Activated CD4-positive, alpha-beta T cell treated with anti-CD3 and anti-CD28 coated beads, Interleukin-2, amount 10 ng/mL, durations not matched to agents 24 days and 14 days (primary cell): Measurements from ENCODE around the gene TP63. TPM values are rescaled to one million over a fixed set of nuclear protein-coding genes. Genes with fewer than 3 reads are reported as not detected.

Experiments used
- DNase-seq: peaks from one replicate; pipeline ENCODE4 v3.0.0; 2022
- H3K27ac Mint-ChIP-seq: one replicate; pipeline ENCODE4 v1.8.0; 2022; ENCODE audit warnings: mild to moderate bottlenecking, mixed read lengths
- H3K27me3 Mint-ChIP-seq: one replicate; pipeline ENCODE4 v1.8.0; 2022; ENCODE audit warnings: mixed read lengths
- H3K36me3 Mint-ChIP-seq: one replicate; pipeline ENCODE4 v1.8.0; 2022; ENCODE audit warnings: low read depth, mild to moderate bottlenecking, mixed read lengths
- H3K4me1 Mint-ChIP-seq: one replicate; pipeline ENCODE4 v1.8.0; 2021; ENCODE audit warnings: mixed read lengths
- H3K4me3 Mint-ChIP-seq: one replicate; pipeline ENCODE4 v1.8.0; 2022; ENCODE audit warnings: mild to moderate bottlenecking, moderate library complexity, mixed read lengths
- H3K9me3 Mint-ChIP-seq: one replicate; pipeline ENCODE4 v1.8.0; 2021; ENCODE audit warnings: mixed read lengths
- intact Hi-C: fragments of 100-400 bp; cut with micrococcal nuclease; formaldehyde crosslinking; loops from one replicate; pipeline ENCODE4 v1.15.1; 2023
- total RNA-seq: library from RNA; stranded (reverse); gene quantifications from 2 replicates; pipeline ENCODE4 v1.2.3, GENCODE V29; 2022

Gene TP63
- total RNA-seq, 1 donor from 2014 or later: 0.98 TPM

GRCh38 chr3:189772584-189772983 lies 141.4 kb downstream of the TP63 start:
- Mint-ChIP-seq H3K27me3 (no peaks in the 10 kb centered on the region), H3K27ac (no peak overlapping the region), H3K4me3 (no peak overlapping the region), H3K4me1 (no peaks in the 10 kb centered on the region), H3K36me3 (no peaks in the 10 kb centered on the region), H3K9me3 (peaks cover 3% of the 10 kb centered on the region)
- intact Hi-C loops: no loop called here
- no peak for DNase-seq

DNA sequence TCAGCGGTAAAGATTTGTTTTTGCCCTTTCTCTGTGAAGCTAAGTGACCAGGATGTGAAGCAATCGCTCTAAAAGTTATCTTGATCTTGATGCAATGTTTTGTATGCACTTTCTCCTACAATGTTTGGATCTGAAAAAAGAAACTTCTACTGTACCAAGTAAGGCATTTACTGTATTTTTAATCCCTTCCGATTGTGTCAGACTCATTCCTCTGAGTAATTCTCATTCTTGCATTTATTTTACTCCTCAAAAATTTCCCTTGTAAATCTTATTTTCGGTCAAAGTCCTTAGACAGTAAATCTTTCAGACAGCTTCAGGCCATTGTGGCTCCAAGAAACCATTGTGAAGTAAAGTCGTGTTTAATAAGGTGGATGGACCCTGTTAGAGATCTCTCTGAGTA lies 141.9 kb downstream of the TP63 start:
- Mint-ChIP-seq H3K36me3 (no peaks in the 10 kb centered on the region), H3K27me3 (no peaks in the 10 kb centered on the region), H3K4me1 (no peaks in the 10 kb centered on the region), H3K9me3 (peaks cover 3% of the 10 kb centered on the region), H3K27ac (no peak overlapping the region), H3K4me3 (no peak overlapping the region)
- no peak for DNase-seq
- intact Hi-C loops: no loop called here

GRCh38 chr3:189776149-189776824 lies 145.1 kb downstream of the TP63 start:
- intact Hi-C loops: no loop called here
- Mint-ChIP-seq H3K4me3 (no peak overlapping the region), H3K9me3 (peaks cover 8% of the 10 kb centered on the region)

DNA sequence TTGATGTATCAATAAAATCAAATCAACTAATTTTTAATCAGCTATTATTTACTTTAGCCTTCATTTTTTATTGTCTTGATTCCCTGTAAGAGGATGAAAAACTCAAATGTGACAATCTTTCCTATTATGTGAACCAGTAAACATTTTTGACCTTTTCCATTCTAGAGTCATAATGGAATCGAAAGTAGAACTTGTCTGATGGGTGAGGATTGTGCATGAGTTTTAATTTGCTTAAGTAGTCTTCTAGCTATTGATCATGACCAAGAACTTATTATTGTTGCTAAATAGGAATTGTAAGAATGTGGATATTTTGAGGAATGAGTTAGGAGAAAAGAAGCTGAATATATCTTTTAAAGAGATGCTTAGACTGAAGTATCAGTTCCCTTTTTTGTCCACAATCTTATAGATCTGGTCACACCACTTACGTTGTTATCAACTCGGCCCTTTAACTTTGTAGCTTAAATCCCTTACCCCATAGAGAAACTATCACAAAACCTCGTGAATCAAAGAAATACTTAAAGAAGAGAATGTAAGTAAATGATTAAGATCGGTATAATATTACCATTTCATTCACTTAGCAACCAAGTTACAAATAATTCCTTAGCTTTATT lies 147.3 kb downstream of the TP63 start:
- intact Hi-C loops: no loop called here
- no peaks in the 10 kb centered on the region for H3K36me3 Mint-ChIP-seq
- H3K9me3 Mint-ChIP-seq: peaks cover 8% of the 10 kb centered on the region
- DNase-seq: no peak
- H3K4me3 Mint-ChIP-seq: no peak overlapping the region
- H3K27ac Mint-ChIP-seq: peak overlapping the region; percentile 5
- no peaks in the 10 kb centered on the region for H3K27me3 Mint-ChIP-seq
- peaks cover 4% of the 10 kb centered on the region for H3K4me1 Mint-ChIP-seq

More at GRCh38 chr3:189776149-189776824, 145.1 kb downstream of the TP63 start:
- H3K27me3 Mint-ChIP-seq: no peaks in the 10 kb centered on the region
- no peak for DNase-seq
- no peaks in the 10 kb centered on the region for H3K36me3 Mint-ChIP-seq
- peaks cover 4% of the 10 kb centered on the region for H3K4me1 Mint-ChIP-seq
- H3K27ac Mint-ChIP-seq: no peak overlapping the region

GRCh38 chr3:189779166-189779565 lies 148.0 kb downstream of the TP63 start:
- Mint-ChIP-seq H3K27me3 (no peaks in the 10 kb centered on the region), H3K4me1 (peaks cover 4% of the 10 kb centered on the region), H3K4me3 (no peak overlapping the region), H3K9me3 (peaks cover 8% of the 10 kb centered on the region), H3K36me3 (no peaks in the 10 kb centered on the region), H3K27ac (no peak overlapping the region)
- no peak for DNase-seq
- intact Hi-C loops: no loop called here

- intact Hi-C loops: no loop called here
- Mint-ChIP-seq H3K27me3 (no peaks in the 10 kb centered on the region), H3K9me3 (peaks cover 8% of the 10 kb centered on the region), H3K4me1 (peaks cover 4% of the 10 kb centered on the region), H3K27ac (no peak overlapping the region), H3K4me3 (no peak overlapping the region), H3K36me3 (no peaks in the 10 kb centered on the region)
- no peak for DNase-seq
These were observed 149.5 kb downstream of the TP63 start for GRCh38 chr3:189780546-189781270.

- no peak for DNase-seq
- H3K9me3 Mint-ChIP-seq: peaks cover 8% of the 10 kb centered on the region
- no peak overlapping the region for H3K27ac Mint-ChIP-seq
These were observed 150.2 kb downstream of the TP63 start for GRCh38 chr3:189781415-189781814.

DNA sequence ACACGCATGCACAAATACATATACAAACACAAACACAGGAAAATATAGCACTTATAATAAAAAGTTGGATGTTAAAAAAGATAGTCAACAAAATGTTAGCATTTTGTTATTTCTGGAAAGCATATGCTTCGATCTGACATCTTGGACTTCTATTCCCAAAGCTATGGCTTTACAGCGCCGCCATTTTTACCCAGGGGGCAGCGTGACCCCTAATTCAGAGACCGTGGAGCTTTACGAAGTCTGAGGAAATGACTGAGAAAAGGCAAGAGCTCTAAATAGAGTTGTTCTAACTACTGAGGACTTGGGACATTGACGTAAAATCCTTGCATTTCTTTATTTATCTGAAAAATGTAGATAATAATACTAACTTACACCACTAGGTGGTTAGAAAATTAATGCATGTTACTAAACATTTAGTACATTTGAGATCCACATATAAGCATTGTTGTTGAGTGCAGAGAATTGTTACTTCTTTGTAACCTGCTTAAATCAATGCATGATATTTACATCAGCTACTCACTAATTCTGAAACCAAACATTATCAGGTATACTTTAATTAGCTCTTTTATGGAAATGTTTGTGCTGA lies 155.4 kb downstream of the TP63 start:
- intact Hi-C loops: no loop called here
- H3K9me3 Mint-ChIP-seq: no peaks in the 10 kb centered on the region
- H3K27ac Mint-ChIP-seq: no peak overlapping the region
- no peaks in the 10 kb centered on the region for H3K36me3 Mint-ChIP-seq
- DNase-seq: no peak
- peaks cover 4% of the 10 kb centered on the region for H3K4me1 Mint-ChIP-seq
- H3K4me3 Mint-ChIP-seq: no peak overlapping the region
- H3K27me3 Mint-ChIP-seq: no peaks in the 10 kb centered on the region

More at GRCh38 chr3:189781415-189781814, 150.2 kb downstream of the TP63 start:
- H3K4me3 Mint-ChIP-seq: no peak overlapping the region
- no peaks in the 10 kb centered on the region for H3K36me3 Mint-ChIP-seq
- no peaks in the 10 kb centered on the region for H3K27me3 Mint-ChIP-seq
- H3K4me1 Mint-ChIP-seq: peaks cover 4% of the 10 kb centered on the region
- intact Hi-C loops: no loop called here

DNA sequence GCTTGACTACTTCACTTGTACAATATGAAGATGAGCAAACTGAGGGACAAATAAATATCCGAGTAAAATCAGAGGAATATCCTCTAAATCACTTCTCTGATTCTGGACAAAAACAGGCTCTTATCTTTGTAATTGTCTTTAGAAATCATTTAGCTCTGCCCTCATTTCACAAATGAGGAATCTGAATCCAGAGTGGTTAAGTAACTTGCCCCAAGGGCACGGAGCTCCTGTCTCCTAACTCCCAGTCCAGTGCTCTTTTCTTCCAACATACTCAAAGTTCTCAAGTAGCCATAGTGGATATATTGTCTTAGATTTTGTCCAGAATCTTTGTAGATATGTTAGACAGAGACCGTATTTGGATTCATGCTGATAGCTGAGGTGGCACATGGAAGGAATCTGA lies 156.0 kb downstream of the TP63 start:
- no peak for DNase-seq
- no peak overlapping the region for H3K4me3 Mint-ChIP-seq
- peaks cover 4% of the 10 kb centered on the region for H3K4me1 Mint-ChIP-seq
- no peaks in the 10 kb centered on the region for H3K27me3 Mint-ChIP-seq
- intact Hi-C loops: no loop called here
- H3K27ac Mint-ChIP-seq: no peak overlapping the region
- no peaks in the 10 kb centered on the region for H3K36me3 Mint-ChIP-seq
- no peaks in the 10 kb centered on the region for H3K9me3 Mint-ChIP-seq

GRCh38 chr3:189787632-189788031 lies 156.4 kb downstream of the TP63 start:
- no peak overlapping the region for H3K27ac Mint-ChIP-seq
- no peaks in the 10 kb centered on the region for H3K9me3 Mint-ChIP-seq
- intact Hi-C loops: no loop called here
- H3K4me3 Mint-ChIP-seq: no peak overlapping the region
- H3K4me1 Mint-ChIP-seq: peaks cover 4% of the 10 kb centered on the region
- no peaks in the 10 kb centered on the region for H3K27me3 Mint-ChIP-seq
- no peak for DNase-seq
- no peaks in the 10 kb centered on the region for H3K36me3 Mint-ChIP-seq

DNA sequence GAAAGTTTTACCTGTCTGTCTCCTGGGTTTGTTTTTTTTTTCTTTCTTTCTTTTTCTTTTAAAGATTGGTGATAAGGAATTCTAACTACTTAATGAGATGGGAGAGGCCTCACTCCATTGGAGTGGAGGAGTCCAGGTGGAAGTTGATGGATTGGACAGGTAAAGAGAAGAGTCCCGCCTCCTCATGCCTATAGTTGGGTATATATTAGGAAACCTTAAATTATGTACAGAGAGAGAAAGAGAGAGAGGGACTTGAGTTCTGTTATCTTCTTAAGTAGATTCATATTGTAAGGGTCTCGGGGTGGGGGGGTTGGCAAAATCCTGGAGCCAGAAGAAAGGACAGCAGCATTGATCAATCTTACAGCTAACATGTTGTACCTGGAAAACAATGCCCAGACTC lies 158.2 kb downstream of the TP63 start:
- peaks cover 4% of the 10 kb centered on the region for H3K4me1 Mint-ChIP-seq
- peaks cover 3% of the 10 kb centered on the region for H3K27me3 Mint-ChIP-seq
- intact Hi-C loops: no loop called here
- peaks cover 3% of the 10 kb centered on the region for H3K9me3 Mint-ChIP-seq
- no peak overlapping the region for H3K4me3 Mint-ChIP-seq
- no peak for DNase-seq
- no peaks in the 10 kb centered on the region for H3K36me3 Mint-ChIP-seq
- H3K27ac Mint-ChIP-seq: no peak overlapping the region

GRCh38 chr3:189790658-189791057 lies 159.5 kb downstream of the TP63 start:
- intact Hi-C loops: no loop called here
- H3K4me1 Mint-ChIP-seq: peaks cover 4% of the 10 kb centered on the region
- peaks cover 3% of the 10 kb centered on the region for H3K27me3 Mint-ChIP-seq
- no peaks in the 10 kb centered on the region for H3K36me3 Mint-ChIP-seq
- no peak overlapping the region for H3K4me3 Mint-ChIP-seq
- no peak for DNase-seq
- no peak overlapping the region for H3K27ac Mint-ChIP-seq
- peaks cover 4% of the 10 kb centered on the region for H3K9me3 Mint-ChIP-seq

DNA sequence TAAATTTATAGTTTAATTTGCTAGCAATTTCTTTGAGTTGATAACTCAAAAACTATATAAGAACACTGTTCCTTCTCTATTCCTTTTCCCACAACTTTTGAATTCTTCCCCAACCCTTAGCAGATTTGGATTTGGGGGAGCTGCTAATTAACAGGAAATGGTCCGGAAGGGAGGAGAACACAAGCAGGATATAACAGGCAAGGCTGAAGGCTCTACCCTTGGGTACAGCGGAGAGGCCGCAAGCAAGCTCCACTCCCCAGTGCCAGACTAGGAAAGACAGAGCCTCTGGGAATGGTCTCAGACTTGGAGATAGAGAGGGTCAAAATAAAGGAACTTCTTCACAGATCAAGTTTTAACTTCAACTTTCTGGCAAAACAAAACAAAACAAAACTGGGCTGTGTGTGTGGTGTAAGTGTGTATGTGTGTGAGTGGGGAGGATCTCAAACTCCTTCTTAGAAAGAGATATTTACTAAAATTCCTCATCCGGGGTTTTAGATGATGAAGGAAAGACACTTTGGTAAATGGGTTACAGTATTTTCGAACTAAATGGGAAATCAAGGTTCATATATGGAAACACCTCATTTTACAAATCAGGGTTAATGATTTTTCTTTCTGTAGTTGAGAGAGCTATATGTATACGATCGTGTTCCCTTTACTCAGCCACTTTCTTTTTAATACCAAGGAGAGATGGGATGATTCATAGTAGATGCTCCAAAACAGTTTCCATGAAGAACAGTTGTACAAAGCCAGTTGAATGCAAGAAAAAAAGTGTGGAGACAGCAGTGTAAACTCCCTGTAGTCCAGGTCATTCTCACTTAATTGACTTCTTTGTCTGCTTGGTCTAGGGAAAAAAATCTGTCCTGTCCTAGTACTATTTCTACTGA lies 161.1 kb downstream of the TP63 start:
- Mint-ChIP-seq H3K9me3 (peaks cover 4% of the 10 kb centered on the region), H3K4me3 (no peak overlapping the region), H3K27ac (no peak overlapping the region), H3K4me1 (peaks cover 4% of the 10 kb centered on the region), H3K27me3 (peaks cover 3% of the 10 kb centered on the region), H3K36me3 (no peaks in the 10 kb centered on the region)
- no peak for DNase-seq
- intact Hi-C loops: no loop called here
